ENCODE results near the gene CTTN. TPM values are rescaled to one million over a fixed set of nuclear protein-coding genes. Genes with fewer than 3 reads are reported as not detected.

The CTTN gene
- total RNA-seq, 4 donors from 2014 or later: 179 to 458 (median 200) TPM

DNA sequence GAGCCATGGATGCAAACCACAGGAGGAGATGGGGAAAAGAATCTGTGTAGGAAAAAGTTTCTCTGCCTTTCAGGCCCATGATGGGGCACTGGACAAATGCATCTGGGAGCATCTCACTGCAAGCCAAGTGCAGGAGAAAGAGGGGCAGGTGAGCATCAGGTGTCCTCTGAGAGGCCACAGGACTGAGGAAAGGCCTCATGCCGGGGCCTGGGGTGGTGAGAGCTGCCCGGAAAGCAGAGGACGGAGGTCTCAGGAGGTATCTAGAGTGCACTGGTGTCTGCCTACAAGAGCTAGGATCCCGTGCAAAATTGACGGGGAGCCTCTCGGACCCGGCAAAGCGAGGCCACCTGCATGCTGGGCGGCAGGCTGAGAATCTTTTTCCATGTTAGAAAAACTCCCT, 73.9 kb downstream of the CTTN start:
- Histone ChIP-seq H3K4me3 (no peak overlapping the region), H3K27ac (no peak overlapping the region), H3K9me3 (no peaks in the 10 kb centered on the region), H3K27me3 (peaks cover 3% of the 10 kb centered on the region), H3K36me3 (no peaks in the 10 kb centered on the region), H3K4me1 (no peaks in the 10 kb centered on the region)
- WGBS: 89% methylated on average over 9 of the region's 9 CpGs
- no peak for DNase-seq (ENCODE audit: low spot score in 2 of 2)
- no peak for TF ChIP-seq POLR2A (IDR thresholded peaks at IDR 0.05)
- TF ChIP-seq EP300 (IDR thresholded peaks at IDR 0.05): no peak
- no peak for TF ChIP-seq POLR2AphosphoS5 (IDR thresholded peaks at IDR 0.05)
- TF ChIP-seq, protein P1, sequence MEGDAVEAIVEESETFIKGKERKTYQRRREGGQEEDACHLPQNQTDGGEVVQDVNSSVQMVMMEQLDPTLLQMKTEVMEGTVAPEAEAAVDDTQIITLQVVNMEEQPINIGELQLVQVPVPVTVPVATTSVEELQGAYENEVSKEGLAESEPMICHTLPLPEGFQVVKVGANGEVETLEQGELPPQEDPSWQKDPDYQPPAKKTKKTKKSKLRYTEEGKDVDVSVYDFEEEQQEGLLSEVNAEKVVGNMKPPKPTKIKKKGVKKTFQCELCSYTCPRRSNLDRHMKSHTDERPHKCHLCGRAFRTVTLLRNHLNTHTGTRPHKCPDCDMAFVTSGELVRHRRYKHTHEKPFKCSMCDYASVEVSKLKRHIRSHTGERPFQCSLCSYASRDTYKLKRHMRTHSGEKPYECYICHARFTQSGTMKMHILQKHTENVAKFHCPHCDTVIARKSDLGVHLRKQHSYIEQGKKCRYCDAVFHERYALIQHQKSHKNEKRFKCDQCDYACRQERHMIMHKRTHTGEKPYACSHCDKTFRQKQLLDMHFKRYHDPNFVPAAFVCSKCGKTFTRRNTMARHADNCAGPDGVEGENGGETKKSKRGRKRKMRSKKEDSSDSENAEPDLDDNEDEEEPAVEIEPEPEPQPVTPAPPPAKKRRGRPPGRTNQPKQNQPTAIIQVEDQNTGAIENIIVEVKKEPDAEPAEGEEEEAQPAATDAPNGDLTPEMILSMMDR (IDR thresholded peaks at IDR 0.05): no peak

DNA sequence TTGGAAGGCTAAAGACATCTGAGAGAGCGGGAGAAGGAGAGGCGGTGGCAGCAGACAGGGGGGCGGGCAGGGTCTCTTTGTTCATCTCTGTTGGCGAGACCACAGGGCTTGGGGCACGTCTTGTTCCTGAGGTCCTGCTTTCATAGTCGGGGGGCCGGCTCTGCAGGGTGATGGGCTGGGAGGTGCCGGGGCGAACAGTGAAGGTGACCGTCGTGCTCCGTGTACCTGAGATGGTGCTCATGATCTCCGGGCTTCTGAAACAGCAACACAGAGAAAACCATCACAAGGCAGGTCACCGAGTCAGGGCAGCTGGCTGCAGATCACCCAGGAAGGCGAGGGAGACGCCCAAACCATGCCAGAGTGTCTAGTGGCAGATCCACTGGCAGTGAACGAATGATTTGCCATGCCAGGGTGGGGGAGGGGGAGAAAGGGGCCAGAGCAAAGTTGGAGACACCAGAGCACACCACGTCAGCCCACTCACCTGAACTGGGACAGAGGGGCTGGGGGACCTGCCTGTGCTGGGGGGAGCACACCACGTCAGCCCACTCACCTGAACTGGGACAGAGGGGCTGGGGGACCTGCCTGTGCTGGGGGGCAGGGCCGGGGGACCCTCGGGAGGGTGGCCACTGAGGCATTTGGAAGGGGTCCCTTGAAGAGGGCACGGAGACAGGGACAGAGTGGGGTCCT, 75.0 kb downstream of the CTTN start:
- H3K4me1 ChIP-seq: no peaks in the 10 kb centered on the region
- H3K9me3 ChIP-seq: no peaks in the 10 kb centered on the region
- H3K27ac ChIP-seq: no peak overlapping the region
- no peak for DNase-seq (ENCODE audit: low spot score in 2 of 2)
- H3K27me3 ChIP-seq: peaks cover 3% of the 10 kb centered on the region
- no peaks in the 10 kb centered on the region for H3K36me3 ChIP-seq
- 91% methylated on average over 20 of the region's 22 CpGs for WGBS
- TF ChIP-seq EP300 (IDR thresholded peaks at IDR 0.05): no peak
- TF ChIP-seq POLR2A (IDR thresholded peaks at IDR 0.05): no peak
- no peak for TF ChIP-seq POLR2AphosphoS5 (IDR thresholded peaks at IDR 0.05)
- TF ChIP-seq, protein P1 (IDR thresholded peaks at IDR 0.05): no peak
- H3K4me3 ChIP-seq: no peak overlapping the region

DNA sequence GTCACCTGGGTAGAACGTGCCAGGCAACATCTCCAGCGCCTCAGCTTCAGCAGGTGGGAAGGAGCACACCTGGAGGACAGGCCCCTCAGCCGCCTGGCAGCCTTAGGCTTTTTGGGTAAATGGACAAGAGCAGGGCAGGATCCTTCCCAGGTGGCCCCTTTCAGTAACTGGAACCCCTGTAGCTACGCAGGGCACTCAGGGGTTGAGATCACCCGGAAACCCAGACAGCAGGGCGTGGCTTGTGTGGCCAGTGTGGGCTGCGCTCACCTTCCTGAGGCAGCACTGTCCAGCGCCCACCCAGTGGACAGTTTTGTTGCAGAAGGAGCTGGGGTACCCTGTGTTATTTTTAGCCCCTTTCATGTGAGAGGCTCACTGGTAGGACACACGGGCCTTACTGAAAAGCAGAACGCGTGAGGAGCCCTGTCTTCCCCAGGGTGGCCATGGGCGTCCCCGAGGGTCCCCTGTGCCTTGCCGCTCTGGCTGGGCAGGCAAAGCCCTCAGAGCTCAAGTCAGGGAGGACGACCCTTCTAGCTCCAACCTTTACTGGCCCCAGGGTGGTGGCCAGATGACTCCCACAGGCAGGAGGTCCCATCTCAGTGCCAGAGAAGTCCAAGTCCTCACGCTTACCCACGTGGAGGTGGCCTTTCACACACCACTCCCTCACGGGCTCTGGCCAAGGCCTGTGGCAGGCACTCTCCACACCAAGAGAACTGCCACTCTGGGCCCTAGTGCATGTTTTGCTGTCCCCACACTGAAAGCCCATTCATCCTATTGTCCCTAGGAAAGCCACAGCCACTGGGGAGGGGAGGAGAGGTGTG, 75.8 kb downstream of the CTTN start:
- Histone ChIP-seq H3K27me3 (peaks cover 3% of the 10 kb centered on the region), H3K27ac (no peak overlapping the region), H3K36me3 (no peaks in the 10 kb centered on the region), H3K4me1 (no peaks in the 10 kb centered on the region), H3K9me3 (no peaks in the 10 kb centered on the region), H3K4me3 (no peak overlapping the region)
- WGBS: 94% methylated on average over 5 of the region's 18 CpGs
- TF ChIP-seq, protein P1 (IDR thresholded peaks at IDR 0.05): no peak
- no peak for TF ChIP-seq POLR2A (IDR thresholded peaks at IDR 0.05)
- no peak for TF ChIP-seq POLR2AphosphoS5 (IDR thresholded peaks at IDR 0.05)
- TF ChIP-seq EP300 (IDR thresholded peaks at IDR 0.05): no peak
- DNase-seq (ENCODE audit: low spot score in 2 of 2): no peak

DNA sequence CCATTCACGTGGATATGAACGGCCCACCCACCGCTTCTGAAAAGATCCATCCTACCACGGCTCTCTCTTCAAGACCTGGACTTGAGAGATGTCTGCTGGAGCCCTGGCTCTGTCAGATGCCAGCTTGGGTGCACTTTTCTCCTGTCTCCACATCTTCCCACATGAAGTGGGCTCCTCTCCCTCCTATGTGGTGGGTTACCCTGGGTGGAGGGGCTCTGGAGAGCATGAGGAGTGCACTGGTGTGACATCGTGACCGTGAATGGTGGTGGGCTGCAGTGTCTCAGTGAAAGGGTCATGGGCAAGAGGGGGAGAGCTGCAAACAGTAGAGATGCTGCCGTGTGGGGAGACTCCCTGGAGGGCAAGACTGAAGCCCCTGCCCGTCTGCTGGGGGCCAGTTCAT, 76.4 kb downstream of the CTTN start:
- H3K9me3 ChIP-seq: no peaks in the 10 kb centered on the region
- no peaks in the 10 kb centered on the region for H3K4me1 ChIP-seq
- WGBS: 93% methylated on average over 4 of the region's 8 CpGs
- TF ChIP-seq POLR2AphosphoS5 (IDR thresholded peaks at IDR 0.05) (no peak), EP300 (IDR thresholded peaks at IDR 0.05) (no peak), POLR2A (IDR thresholded peaks at IDR 0.05) (no peak)
- TF ChIP-seq, protein P1 (IDR thresholded peaks at IDR 0.05): no peak
- no peak for DNase-seq (ENCODE audit: low spot score in 2 of 2)
- H3K27me3 ChIP-seq: peaks cover 3% of the 10 kb centered on the region
- H3K27ac ChIP-seq: no peak overlapping the region
- no peaks in the 10 kb centered on the region for H3K36me3 ChIP-seq
- H3K4me3 ChIP-seq: no peak overlapping the region

DNA sequence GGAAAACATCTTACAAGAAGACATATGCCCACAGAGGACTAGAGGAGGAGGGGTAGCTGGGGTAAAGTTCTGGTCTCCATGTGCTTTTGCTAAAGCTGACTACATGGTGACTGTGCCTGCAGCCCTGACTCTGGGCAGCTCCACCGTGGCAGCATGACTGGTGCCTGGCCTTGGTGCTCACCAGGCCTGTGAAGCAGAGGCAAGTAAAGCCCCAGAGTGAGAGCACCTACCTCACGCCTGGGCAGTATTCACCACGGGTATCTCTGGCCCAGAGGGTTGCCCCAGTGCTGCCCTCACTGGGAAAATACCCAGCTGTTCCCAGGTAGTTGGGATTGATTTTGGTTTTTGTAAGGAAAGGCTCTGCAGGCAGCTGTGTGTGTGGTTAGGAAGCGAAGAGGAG, 78.3 kb downstream of the CTTN start:
- Histone ChIP-seq H3K27ac (no peak overlapping the region), H3K9me3 (no peaks in the 10 kb centered on the region), H3K4me1 (no peaks in the 10 kb centered on the region), H3K27me3 (peaks cover 3% of the 10 kb centered on the region), H3K36me3 (no peaks in the 10 kb centered on the region), H3K4me3 (no peak overlapping the region)
- DNase-seq (ENCODE audit: low spot score in 2 of 2): no peak
- WGBS: 70% methylated on average over 3 of the region's 4 CpGs
- no peak for TF ChIP-seq EP300 (IDR thresholded peaks at IDR 0.05)
- TF ChIP-seq POLR2AphosphoS5 (IDR thresholded peaks at IDR 0.05): no peak
- TF ChIP-seq POLR2A (IDR thresholded peaks at IDR 0.05): no peak
- TF ChIP-seq, protein P1 (IDR thresholded peaks at IDR 0.05): no peak

All from suprapubic skin (tissue), 4 donors.